Islet precursor cell (in vitro differentiated cells): ENCODE measurements around the gene NUAK2.
"Not testable (repeated sequence)": the region's sequence is repeated elsewhere in the genome, so short reads cannot be mapped to it uniquely, and the experiment has no call there.

Experiments used
- DNase-seq: peaks from one replicate; pipeline ENCODE4 v3.0.0-alpha.2; 2018

Gene NUAK2

DNA sequence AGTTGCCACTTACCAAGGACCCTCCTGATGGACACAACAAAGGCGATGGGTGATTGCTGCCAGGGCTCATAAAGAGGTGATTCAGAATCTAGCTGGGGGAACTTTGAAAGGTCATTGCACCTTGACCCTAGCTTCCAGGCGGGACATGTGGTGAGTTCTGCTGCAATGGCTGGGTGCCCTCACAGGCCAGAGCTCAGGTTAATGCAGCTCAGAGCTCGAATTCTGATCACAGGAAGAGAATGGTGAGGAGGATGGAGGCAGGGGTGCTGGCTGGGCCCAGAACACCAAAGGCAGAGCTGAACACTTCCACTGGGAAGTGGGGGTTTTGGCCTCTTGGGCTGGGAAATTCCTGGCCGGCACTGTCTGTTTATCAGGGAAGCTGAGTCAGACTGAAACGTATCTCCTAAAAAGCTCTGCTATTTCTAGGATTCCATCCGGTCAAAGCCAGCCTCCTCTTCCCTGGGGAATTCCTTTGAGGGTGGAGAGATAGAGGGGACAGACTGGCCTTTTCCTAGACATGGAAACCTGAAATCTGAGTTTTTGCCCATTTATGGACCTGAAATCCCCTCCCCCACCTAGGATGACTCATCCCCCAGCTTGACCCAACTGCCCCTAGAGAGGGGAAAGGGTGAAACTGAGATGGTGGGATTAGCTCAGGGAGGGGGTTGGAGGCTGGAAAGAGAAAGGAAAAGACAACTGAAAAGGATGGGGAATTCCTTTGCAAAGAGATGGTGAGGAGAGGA lies 27.2 kb downstream of the NUAK2 start:
- DNase-seq: peak; percentile 98

- peak; percentile 57 for DNase-seq
These were observed 28.0 kb downstream of the NUAK2 start for GRCh38 chr1:205293350-205294074.

DNA sequence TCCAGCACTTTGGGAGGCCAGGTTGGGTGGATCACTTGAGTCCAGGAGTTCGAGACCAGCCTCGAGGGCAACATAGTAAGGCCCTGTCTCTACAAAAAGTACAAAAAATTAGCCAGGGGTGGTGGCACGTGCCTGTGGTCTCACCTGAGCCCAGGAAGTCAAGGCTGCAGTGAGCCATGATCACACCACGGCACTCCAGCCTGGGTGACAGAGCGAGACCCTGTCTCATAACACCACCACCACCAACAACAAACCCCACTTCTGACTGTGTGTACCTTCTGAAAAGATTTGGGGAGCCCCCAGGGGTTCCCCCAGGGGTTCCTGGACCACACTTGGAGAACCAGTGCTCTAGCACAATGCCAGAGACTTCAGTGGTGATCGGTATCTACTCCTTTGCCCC lies 29.9 kb downstream of the NUAK2 start:
- no peak for DNase-seq

GRCh38 chr1:205287767-205288559 lies 33.6 kb downstream of the NUAK2 start:
- DNase-seq: no peak

- DNase-seq: no peak
These were observed 34.5 kb downstream of the NUAK2 start for GRCh38 chr1:205287076-205287475.

GRCh38 chr1:205286335-205286950 lies 35.1 kb downstream of the NUAK2 start:
- DNase-seq: no peak

DNA sequence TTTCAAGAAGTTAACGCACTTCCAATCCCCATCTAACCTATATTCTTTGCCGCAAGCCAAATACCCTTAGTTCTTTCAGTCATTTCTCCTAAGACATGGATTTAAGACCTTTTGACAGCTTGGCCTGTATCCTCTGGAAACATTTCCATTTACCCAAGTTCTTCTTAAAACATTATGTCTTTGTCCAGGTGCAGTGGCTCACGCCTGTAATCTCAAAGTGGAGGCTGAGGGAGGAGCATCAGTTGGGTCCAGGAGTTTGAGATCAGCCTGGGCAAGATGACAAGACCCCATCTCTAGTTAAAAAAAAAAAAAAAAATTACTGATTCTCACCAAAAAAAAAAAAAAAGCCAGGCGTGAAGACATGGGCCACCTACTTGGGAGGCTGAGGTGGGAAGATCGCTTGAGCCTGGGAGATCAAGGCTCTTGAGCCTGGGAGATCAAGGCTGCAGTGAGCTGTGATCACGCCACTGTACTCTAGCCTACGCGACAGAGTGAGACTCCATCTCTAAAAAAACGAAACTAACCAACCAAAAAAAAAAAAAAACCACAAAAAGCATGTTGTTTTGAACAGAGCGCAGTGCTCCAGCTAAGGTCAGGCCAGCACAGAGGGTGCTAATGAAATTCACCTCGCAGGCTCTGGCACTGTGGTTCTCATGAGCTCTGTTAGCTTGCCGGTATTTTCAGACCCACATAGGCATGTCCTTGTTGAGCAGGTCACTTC lies 36.0 kb downstream of the NUAK2 start:
- DNase-seq: no peak

DNA sequence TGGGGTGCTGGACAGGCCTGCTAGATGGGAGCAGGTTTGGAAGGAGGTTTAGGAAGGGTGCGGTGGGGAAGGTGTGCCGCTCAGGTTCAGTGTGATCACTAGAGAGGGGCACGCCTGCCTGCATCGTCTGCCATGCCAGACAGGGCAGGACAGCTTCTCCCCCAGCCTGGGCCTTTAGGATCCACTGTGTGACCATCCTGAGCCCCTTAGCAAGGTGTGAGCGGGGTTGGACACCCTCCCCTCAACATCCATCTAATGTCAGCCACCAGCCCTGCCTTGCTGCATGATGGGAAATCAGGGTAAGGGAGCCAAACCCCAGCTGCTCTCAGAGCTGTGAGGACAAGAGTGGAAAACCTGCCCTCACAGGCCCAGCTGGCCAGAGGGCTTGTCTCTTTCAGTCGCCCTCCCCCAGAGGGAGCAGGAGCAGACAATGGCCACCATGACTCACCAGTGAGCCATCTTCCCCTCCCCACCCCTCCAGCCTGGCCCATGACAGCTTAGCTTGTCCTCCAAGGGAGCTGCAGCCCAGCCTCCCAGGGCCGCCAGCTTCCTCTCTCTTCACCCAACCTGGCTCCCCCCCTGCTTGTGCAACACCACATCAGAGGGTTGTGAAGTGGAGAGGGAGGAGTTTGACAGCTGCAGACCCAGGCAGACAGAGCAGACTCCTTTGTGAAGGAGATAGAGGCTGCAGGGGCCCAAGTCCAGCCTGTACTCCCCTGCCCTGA lies 37.0 kb downstream of the NUAK2 start:
- peak; percentile 100 for DNase-seq

GRCh38 chr1:205283270-205284147 lies 38.0 kb downstream of the NUAK2 start:
- no peak for DNase-seq

DNA sequence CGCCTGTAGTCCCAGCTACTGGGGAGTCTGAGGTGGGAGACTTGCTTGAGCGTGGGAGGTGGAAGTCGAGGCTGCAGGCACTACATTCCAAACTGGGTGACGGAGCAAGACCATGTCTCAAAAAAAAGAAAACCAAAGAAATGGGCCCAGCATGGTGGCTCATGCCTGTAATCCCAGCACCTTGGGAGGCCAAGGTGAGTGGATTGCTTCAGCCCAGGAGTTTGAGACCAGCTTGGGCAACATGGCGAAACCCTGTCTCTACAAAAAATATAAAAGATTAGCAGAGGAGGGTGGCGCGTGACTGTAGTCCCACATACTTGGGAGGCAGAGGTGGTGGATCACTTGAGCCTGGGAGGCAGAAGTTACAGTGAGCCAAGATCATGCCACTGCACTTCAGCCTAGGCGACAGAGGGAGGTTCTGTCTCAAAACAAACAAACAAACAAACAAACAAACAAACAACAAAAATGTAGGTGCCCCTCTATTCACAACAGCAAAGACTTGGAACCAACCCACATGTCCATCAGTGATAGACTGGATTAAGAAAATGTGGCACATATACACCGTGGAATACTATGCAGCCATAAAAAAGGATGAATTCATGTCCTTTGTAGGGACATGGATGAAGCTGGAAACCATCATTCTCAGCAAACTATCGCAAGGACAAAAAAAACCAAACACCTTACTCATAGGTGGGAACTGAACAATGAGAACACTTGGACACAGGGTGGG lies 40.7 kb downstream of the NUAK2 start:
- DNase-seq: not testable (repeated sequence)

DNA sequence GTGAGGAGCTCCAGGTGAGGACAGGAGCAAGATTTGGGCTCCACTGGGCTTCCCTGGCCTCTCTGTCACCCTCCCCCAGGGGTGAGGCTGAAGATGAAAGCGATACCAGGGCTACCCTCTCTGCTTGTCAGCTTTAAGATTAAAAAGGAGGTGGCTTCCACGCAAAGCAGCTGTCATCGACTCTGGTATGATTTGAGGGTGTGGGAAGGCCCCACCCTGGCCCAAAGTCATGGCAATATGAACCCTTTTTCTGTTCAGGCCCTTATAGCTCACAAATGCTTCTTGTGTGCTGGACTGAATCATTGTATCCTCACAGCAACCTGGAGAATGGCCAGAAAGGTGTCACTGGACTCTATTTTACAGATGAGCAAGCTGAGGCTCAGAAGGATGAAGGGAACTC lies 41.6 kb downstream of the NUAK2 start:
- DNase-seq: no peak

DNA sequence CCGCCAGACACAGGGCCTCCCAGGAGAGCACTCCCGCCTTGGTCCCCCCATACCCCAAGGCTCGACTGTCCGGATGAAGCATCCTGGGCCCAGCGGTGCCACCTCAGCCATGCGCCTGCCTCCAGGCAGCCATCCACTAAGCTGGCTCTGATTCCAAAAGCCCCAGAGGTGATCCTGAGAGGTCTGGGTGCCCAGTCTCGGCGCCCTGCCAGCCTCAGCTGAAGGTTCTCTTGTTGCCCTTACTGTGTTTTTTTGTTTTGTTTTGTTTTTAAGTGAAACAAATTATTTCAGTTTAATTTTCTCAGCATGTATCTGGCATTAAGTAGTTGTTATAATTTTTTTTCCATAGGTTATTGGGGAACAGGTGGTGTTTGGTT lies 44.9 kb downstream of the NUAK2 start:
- DNase-seq: no peak

GRCh38 chr1:205275916-205276688 lies 45.4 kb downstream of the NUAK2 start:
- no peak for DNase-seq

GRCh38 chr1:205275133-205275532 lies 46.4 kb downstream of the NUAK2 start:
- no peak for DNase-seq

GRCh38 chr1:205274041-205274691 lies 47.4 kb downstream of the NUAK2 start:
- DNase-seq: peak; percentile 89

GRCh38 chr1:205273551-205273982 lies 48.0 kb downstream of the NUAK2 start:
- DNase-seq: peak; percentile 95

DNA sequence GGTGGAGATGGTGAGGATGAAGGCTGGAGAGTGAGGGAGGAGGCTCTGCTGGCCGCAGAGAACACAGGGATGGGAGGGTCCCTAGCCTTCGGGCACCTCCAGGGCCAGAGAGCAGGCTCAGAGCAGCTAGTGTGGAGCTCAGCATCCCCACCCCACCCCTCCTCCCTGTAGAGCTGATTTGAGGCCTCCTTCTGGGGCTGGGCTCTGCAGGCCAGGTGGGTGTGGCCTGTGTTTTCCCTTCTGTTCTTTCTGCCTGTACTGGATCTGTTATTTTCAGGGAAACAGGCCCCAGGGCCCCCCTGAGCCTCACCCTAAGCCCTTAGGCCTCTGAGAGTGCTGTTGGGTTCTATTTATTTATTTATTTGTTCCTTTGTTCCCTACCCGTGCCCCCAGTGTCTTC lies 49.0 kb downstream of the NUAK2 start:
- DNase-seq: no peak

DNA sequence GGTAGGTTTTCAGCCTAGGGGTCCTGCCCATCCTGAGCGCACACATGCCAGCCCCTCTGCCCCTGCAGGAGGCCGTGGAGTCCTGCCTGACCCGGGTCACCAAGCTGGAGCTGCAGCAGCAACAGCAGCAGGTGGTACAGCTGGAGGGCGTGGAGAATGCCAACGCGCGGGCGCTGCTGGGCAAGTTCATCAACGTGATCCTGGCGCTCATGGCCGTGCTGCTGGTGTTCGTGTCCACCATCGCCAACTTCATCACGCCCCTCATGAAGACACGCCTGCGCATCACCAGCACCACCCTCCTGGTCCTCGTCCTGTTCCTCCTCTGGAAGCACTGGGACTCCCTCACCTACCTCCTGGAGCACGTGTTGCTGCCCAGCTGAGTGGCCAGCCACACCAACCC lies 49.8 kb downstream of the NUAK2 start:
- DNase-seq: no peak

GRCh38 chr1:205271277-205271676 lies 50.3 kb downstream of the NUAK2 start:
- DNase-seq: no peak
